A673 (cell line): ENCODE data around the gene SEPSECS. TPM values are rescaled to one million over a fixed set of nuclear protein-coding genes. Genes with fewer than 3 reads are reported as not detected.

Experiments used
- BruUV-seq: library from RNA; stranded (reverse); fragments of 400-500 nt; replicated peaks from 2 replicates; lab custom pipeline; 2021; lab: Mats Ljungman, UMichigan
- CTCF ChIA-PET: fragments of 300-600 bp; sonication (Branson Sonifier 250); formaldehyde crosslinking; loops from one replicate; lab custom pipeline; 2022; ENCODE audit warnings: antibody characterized with exemption; lab: Charles Lee
- POLR2A ChIA-PET: fragments of 300-600 bp; sonication (Branson Sonifier 250); formaldehyde crosslinking; loops from one replicate; lab custom pipeline; 2022; ENCODE audit warnings: antibody characterized with exemption; ENCODE audit not compliant: low non-redundant PET; lab: Charles Lee
- DNase-seq: peaks from one replicate; pipeline ENCODE4 v3.0.0-alpha.2; 2015; ENCODE audit warnings: low spot score
- H3K27ac ChIP-seq: fragments of 200-600 bp; sonication (generic); 2 replicates; pipeline ENCODE4 v1.5.1; 2016; ENCODE audit warnings: mixed run types, low read depth, mild to moderate bottlenecking, mixed read lengths, antibody characterized with exemption, low read length; ENCODE audit not compliant: poor library complexity, severe bottlenecking
- H3K27me3 ChIP-seq: fragments of 200-600 bp; sonication (generic); replicated peaks from 2 replicates; pipeline ENCODE4 v1.6.1; 2017; ENCODE audit warnings: mixed run types, low read depth, mild to moderate bottlenecking, mixed read lengths, antibody characterized with exemption, low read length; ENCODE audit not compliant: insufficient read depth, poor library complexity
- H3K36me3 ChIP-seq: fragments of 200-600 bp; sonication (generic); 2 replicates; pipeline ENCODE4 v1.6.1; 2016; ENCODE audit warnings: mixed run types, mild to moderate bottlenecking, mixed read lengths, antibody characterized with exemption, low read length; ENCODE audit not compliant: insufficient read depth, poor library complexity, severe bottlenecking
- H3K4me1 ChIP-seq: fragments of 200-600 bp; sonication (generic); 2 replicates; pipeline ENCODE4 v1.6.1; 2017; ENCODE audit warnings: mixed run types, mild to moderate bottlenecking, mixed read lengths, antibody characterized with exemption, low read length; ENCODE audit not compliant: insufficient read depth, poor library complexity, severe bottlenecking
- H3K4me3 ChIP-seq: fragments of 200-600 bp; sonication (generic); 2 replicates; pipeline ENCODE4 v1.5.1; 2016; ENCODE audit warnings: low read depth, mixed run types, mild to moderate bottlenecking, mixed read lengths, low read length; ENCODE audit not compliant: poor library complexity, severe bottlenecking
- H3K9me3 ChIP-seq: fragments of 200-600 bp; sonication (generic); 2 replicates; pipeline ENCODE4 v1.6.1; 2016; ENCODE audit warnings: mixed run types, low read depth, mild to moderate bottlenecking, mixed read lengths, antibody characterized with exemption, low read length; ENCODE audit not compliant: poor library complexity, severe bottlenecking
- CTCF ChIP-seq: fragments of 300-800, 200-600 bp; sonication (generic); conservative IDR thresholded peaks from 2 replicates; pipeline ENCODE4 v1.5.1; 2017; ENCODE audit warnings: low read depth, mild to moderate bottlenecking, antibody characterized with exemption, low read length, moderate library complexity, mixed read lengths
- EZH2 ChIP-seq: fragments of 200-600 bp; sonication (generic); IDR thresholded peaks from 2 replicates; pipeline ENCODE4 v1.6.1; 2017; ENCODE audit warnings: borderline replicate concordance, low read depth, mild to moderate bottlenecking, mixed read lengths, antibody characterized with exemption, low read length; ENCODE audit not compliant: poor library complexity, severe bottlenecking
- intact Hi-C: fragments of 100-400 bp; cut with micrococcal nuclease; formaldehyde crosslinking; loops from one replicate; pipeline ENCODE4 v1.10.0; 2022; ENCODE audit not compliant: unreplicated experiment
- total RNA-seq: library from RNA; stranded (reverse); gene quantifications from 2 replicates; pipeline ENCODE4 v1.2.3, GENCODE V29; 2021

Gene SEPSECS
- total RNA-seq, 1 experiment from 2014 or later: 11.6 TPM

GRCh38 chr4:25198713-25199112 lies 38.5 kb upstream of the SEPSECS start:
- no peak for TF ChIP-seq EZH2
- TF ChIP-seq CTCF: no peak
- DNase-seq: no peak
- Histone ChIP-seq H3K27me3 (peaks cover 20% of the 10 kb centered on the region), H3K4me1 (no peaks in the 10 kb centered on the region), H3K27ac (no peak overlapping the region), H3K4me3 (no peak overlapping the region), H3K9me3 (no peaks in the 10 kb centered on the region), H3K36me3 (no peaks in the 10 kb centered on the region)
- ChIA-PET POLR2A (no interaction called here), CTCF (no interaction called here)
- intact Hi-C loops: no loop called here
- no TSS peak for BruUV-seq

GRCh38 chr4:25190407-25190806 lies 30.2 kb upstream of the SEPSECS start:
- POLR2A ChIA-PET: no interaction called here
- H3K36me3 ChIP-seq: no peaks in the 10 kb centered on the region
- BruUV-seq: no TSS peak
- no peaks in the 10 kb centered on the region for H3K4me1 ChIP-seq
- no peaks in the 10 kb centered on the region for H3K27me3 ChIP-seq
- H3K4me3 ChIP-seq: no peak overlapping the region
- no peak for DNase-seq
- CTCF ChIA-PET: no interaction called here
- H3K9me3 ChIP-seq: no peaks in the 10 kb centered on the region
- H3K27ac ChIP-seq: no peak overlapping the region
- TF ChIP-seq CTCF: no peak
- TF ChIP-seq EZH2: no peak
- intact Hi-C loops: no loop called here

GRCh38 chr4:25184056-25184455 lies 23.8 kb upstream of the SEPSECS start:
- Histone ChIP-seq H3K27ac (no peak overlapping the region), H3K36me3 (no peaks in the 10 kb centered on the region), H3K4me1 (no peaks in the 10 kb centered on the region), H3K9me3 (no peaks in the 10 kb centered on the region), H3K27me3 (no peaks in the 10 kb centered on the region), H3K4me3 (no peak overlapping the region)
- DNase-seq: no peak
- no peak for TF ChIP-seq EZH2
- no peak for TF ChIP-seq CTCF
- BruUV-seq: no TSS peak
- ChIA-PET POLR2A (no interaction called here), CTCF (no interaction called here)
- intact Hi-C loops: no loop called here
